Esophagus muscularis mucosa (tissue), 3 donors: Measurements from ENCODE around the gene HLA-DPA1.

Experiments used
- CTCF ChIP-seq, 3 experiments: fragments of 200-600 bp in 2 of 3; fragments of 450-650 bp in 1 of 3; sonication (generic) in 2 of 3; IDR thresholded peaks; one replicate each; pipeline ENCODE4 v1.5.1; 2017 to 2019; ENCODE audit warnings: antibody characterized with exemption in 3 of 3, mild to moderate bottlenecking in 2 of 3, moderate library complexity in 1 of 3
- EP300 ChIP-seq: sonication (generic); formaldehyde crosslinking; IDR thresholded peaks from one replicate; pipeline ENCODE4 v1.6.1; 2017; ENCODE audit warnings: antibody characterized with exemption

- TF ChIP-seq EP300 (no peak), CTCF (IDR thresholded peaks at IDR 0.05) (no peak)
Observed at GRCh38 chr6:33064723-33065122, 8.7 kb downstream of the HLA-DPA1 start.
